Head of caudate nucleus (tissue), 42 donors: ENCODE results near the gene CPEB2.
A peak's percentile ranks its signal among the peaks of the same experiment; 100 is the strongest.

Experiments
- DNase-seq, 42 donors: peaks; one replicate each; pipeline versions ENCODE4 v3.0.0 to v3.0.0-alpha.2; 2020 to 2021; ENCODE audit warnings: mixed read lengths in 7 of 42
- intact Hi-C: fragments of 100-400 bp; cut with DNase I; formaldehyde crosslinking; loops from one replicate; pipeline ENCODE4 v1.15.0; 2022

Gene CPEB2

DNA sequence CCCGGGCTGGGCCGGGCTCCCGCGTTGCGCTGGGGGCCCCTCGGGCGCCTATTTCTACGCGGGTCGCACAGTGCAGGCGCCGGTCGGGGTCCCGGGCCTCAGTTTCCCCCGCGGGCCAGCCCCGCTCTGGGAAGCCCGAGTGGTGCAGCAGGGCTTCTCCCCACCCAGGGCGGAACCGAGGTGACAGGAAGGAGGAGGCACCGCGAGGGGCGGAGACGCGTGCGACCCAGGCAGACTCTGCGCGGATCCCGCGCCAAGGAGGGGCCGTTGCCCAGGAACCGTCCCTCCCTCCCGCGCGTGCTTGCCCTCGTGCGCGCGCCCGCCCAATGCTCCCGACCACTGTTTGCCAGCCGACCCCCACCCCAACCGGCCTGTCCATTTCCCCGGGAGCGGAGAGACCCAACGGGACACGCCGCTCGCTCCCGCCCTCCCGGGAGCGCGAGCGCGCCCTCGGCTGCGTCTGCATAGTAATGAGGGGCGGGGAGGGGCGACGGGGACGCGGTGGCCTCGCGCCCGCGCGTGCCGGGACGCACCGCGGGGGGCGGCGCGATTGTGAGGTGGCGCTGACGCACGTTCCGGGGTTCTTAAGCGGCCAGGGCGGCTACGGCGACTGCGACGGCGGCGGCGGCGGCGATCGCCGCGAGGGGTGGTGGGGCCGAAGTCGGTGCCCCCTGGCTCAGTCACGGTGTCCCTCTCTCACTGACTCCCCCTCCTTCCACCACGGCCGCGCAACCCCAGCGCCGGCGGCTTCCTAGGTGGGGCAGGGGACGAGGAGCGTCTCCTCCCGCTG lies at the start of gene CPEB2:
Gene CPEB2, plus strand, starts transcription at position 613 of the 790 bp plus-strand sequence. CDS start 193 bp downstream, outside the sequence.
- DNase-seq, result peak; percentile 92 to 98 (median 96)
- intact Hi-C loops, result loop anchor here (2.0 to 5.0 kb wide), 2 partner anchors 147 to 160 kb away; no protein-coding TSS in a partner anchor

DNA sequence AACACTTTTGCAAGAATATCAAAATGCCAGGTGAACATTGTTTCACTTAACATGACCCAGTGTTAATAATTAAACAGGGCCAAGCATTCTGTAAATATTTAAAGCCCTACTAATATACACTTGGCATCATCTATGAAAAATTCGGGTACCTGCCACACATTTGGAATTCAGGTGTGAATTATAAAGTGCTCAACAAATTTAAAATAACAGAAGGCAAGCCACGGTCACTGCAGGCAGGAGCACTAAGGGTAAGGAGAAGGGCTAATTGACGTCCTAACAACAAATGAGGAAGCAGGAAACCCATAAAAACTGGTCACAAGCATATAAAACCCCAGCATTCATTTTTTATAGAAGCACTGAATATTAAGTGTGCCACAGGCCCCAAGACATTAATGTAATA lies 43.8 kb upstream of the CPEB2 start:
- intact Hi-C loops, result no loop called here
- no peak for DNase-seq

DNA sequence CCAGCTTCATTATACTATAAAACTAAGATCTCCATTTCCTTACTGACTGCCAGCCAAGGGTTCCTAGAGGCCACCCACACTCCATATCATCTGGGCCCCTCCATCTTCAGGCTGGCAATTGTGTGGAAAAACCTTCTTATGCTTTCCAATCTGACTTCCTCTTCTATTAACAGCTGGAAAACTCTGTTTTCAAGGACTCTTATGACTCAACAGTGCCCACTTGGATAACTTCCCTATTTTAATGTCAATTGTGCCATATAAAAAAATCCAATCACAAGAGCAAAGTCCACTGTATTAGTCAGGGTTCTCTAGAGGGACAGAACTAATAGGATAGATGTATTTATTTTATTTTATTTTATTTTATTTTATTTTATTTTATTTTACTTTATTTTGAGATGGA lies 41.0 kb upstream of the CPEB2 start:
- DNase-seq, result no peak
- intact Hi-C loops, result no loop called here

DNA sequence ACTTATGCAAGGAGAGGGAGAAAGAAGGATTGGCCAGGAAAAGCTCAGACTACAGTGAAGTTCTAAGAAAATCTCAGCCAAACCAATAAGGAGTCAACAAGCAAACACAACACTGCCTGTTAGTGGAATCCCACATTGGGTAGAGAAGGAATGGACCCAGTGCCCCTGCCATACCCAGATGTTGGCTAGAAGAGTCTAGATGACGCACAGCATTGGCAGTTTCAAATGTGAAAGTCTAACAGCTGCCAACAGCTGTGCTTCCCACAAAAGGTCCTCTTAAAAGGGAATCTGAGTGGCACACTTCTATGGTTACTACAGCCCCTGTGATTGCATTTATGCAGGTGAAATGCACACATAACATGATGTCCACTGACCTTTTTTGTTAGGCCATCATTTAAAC lies 37.2 kb upstream of the CPEB2 start:
- no peak for DNase-seq
- intact Hi-C loops, result no loop called here

DNA sequence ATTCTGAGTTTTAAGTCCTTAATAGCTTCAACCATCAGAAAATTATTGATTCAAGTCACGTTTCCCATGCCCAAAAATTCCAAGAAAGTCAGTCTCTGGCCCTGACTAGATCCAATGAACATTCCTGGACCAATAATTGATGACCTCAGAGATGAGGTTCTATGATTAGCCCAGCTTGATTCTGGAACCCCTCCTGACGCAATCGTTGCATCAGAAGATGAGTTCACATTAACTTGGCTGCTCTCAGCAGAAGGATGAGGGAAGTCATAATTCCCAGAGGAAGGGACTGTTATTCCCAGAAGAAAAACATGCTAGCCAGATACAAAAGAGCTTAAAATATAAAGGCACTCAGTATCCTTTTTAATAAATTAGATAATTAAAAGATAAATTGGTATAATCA lies 34.3 kb upstream of the CPEB2 start:
- intact Hi-C loops, result no loop called here
- DNase-seq, result no peak

DNA sequence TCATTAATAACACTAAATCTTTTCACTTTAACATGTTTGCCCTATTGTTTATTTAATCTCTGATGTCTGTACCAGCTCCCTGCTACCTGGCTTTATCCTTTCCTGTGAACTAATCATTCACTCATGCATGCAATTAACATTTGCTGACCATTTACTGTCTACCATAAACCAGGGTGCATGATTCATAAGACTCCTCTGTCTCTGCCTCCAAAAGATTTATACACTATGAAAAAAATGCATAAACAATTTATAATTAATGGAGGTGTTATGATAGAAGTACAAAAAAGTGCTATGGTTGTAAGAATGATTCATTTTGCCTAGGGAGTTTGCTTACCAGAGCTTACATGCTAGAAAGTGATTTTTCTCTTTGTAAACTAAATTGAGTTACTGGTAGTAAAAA lies 24.5 kb upstream of the CPEB2 start:
- DNase-seq, result no peak
- intact Hi-C loops, result no loop called here

DNA sequence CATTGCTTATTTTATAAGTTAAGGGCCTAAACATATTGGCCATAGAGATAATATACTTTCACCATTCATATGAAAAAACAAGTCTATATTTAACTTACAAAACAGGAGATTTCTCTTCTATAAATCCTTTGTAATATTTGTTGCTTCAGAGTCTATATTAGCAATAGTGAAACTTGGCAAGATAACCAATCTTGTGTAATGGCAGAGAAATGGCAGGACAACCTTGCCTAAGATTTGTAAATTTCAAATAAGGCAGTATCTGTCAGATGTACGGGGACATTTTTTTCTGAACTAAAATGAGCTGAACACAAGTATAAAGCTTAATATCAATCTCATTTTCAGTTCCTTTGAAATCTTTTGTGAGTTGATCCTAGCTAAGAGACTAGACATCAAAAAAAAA lies 17.8 kb upstream of the CPEB2 start:
- DNase-seq, result no peak
- intact Hi-C loops, result no loop called here

DNA sequence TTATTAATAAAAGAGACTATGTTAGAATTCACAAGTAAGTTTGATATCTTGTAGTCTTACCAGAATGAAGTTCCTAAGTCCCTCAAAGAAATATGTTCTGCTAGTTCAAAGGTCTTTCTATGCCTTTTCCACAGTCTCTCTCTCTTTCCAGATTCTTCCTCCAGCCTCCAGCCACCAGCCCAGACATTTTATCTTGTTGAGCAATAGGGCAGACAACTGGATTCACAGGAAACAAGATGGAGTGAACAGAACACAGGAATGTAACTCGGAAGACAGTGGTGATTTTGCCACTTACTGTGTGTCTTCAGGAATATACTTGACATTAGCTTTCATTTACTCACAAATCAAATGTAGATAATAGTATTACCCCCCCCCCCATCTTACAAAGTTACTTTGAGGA lies 17.1 kb upstream of the CPEB2 start:
- no peak for DNase-seq
- intact Hi-C loops, result no loop called here

DNA sequence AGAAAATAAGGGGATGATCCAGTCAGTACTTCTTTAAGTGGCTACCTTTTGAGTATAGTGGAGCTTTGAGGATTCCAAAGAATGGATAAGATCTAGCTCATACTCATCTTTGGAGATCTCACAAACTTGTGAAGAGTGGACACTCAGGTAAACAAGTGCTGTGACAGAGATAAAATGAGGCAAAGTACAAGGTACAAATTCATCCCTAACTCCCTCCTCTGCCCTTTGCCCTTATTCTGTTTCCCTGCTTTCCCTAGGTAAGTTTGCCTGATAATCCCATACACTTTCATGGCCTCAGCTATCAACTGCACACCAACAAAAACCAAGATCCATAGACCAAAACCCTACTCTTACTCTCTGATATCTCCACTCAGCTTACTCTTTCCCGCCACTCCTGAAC lies 16.4 kb upstream of the CPEB2 start:
- DNase-seq, result no peak
- intact Hi-C loops, result no loop called here

DNA sequence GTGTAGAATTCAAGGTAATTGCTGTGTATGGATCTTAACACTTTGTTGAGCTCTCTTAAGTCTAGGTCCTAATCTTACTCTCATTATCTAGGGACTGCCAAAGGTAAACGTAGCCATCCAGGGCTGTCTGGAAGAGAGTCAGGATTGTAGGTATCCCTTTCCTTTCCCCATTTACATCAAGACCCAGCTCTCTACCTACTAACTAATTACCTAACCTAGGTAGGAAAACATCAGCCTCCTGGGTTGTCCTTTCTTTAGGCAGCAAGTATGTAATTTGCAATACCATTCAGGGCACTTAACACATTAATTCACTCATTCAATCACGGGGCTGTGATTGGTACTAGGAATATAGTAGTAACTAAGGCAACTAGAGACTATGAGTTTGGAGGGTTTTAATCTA lies 15.2 kb upstream of the CPEB2 start:
- DNase-seq, result no peak
- intact Hi-C loops, result no loop called here

DNA sequence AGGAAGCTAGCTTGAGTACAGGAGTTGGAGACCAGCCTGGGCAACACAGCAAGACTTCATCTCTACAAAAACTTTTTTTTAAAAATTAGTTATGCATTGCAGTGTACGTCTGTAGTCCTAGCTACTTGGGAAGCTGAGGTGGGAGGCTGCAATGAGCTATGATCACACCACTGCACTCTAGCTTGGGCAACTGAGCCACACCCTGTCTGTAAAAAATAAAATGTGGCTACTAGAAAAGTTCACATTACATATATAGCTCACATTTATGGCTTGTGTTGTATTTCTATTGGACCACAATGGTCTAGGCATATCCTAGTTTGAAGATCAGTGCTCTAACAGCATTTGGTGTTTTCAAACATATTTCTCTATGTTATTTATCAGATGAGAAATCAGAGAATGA lies 11.8 kb upstream of the CPEB2 start:
- intact Hi-C loops, result no loop called here
- no peak for DNase-seq

DNA sequence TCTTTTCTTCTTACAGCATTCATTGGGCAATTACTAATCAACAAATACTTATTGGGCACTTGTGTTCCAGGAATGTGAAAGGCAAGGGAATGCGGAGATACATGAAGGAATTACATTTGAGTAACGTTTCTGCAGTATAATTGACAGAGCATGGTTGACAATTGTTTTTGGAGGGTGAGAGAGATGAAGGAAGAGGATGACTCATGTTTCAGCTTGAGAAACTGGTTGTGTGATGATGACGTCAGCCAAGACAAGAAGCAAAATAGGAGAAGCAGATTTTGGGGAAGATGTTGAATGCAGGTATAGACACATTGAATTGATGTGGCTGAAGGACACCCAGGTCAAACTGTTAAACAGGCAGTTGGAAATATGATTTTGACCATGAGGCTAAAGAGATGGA lies 8.0 kb upstream of the CPEB2 start:
- DNase-seq, result peak in 8 of 42 donors; percentile 8 to 71 (median 31)
- intact Hi-C loops, result no loop called here

DNA sequence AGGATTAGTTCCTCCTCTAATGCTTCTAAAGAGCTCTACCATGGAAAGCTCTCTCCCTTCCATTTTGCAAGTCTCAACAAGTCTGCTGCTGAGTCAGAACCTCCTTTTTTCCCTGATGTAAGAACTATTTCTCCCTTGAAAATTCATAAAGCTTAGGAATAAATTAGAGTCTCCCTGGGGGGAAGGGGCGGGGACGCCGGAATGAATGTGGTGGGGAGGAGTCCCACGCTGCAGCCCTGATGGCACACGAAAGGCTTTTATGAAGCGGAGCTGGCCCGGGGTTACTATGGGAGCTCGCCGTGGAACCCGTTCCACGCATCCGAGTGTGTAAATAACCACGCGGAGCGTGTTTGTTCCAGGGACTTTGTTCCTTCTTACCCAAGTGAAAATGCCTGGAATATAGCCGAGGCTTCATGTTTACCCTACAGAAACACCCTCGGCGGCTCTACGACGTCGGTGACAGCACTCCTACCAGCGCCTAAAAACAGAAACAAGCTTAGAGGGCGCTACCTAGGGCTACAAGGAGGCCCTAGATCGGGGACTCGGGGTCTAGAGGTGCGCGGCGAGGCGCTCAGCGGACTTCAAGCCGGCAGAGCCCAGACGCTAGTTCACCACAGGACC lies 923 bp upstream of the CPEB2 start:
- intact Hi-C loops, result loop anchor here (5.0 kb wide), 1 partner anchor 161 kb away; no protein-coding TSS in a partner anchor
- peak; percentile 70 to 96 (median 86) for DNase-seq

DNA sequence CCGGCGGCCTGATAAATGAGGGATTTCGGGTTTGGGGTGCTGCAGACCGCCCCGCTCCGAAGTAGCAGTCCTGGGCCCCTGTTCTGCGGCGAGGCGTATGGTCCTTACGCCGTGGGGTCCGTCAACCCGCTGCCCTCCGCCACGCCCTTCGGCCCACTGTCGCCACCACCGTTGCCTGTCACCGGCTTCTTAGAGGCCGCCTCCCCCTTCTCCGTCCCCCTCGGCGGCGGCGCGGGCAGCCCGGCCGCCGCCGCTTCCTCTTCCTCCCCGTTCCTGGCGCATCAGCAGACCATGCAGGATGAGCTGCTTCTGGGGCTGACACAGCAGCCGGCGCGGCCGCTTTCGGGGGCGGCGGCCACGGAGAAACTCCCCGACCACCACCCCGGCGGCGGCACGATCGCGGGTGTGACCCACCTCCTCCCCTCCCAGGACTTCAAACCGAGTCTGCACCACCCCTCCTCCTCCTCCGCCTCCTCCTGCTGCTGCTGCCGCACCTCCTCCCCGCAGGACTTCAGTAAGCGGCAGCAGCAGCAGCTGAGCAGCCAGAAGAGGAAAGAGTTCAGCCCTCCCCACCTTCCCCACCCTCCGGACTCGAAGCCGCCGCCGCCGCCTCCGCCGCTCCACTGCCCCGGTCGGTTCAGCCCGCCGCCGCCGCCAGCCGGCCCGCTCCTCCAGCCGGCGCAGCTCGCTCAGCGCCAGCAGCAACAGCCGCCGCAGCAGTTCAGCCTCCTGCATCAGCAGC lies 549 bp downstream of the CPEB2 start:
- DNase-seq, result peak; percentile 53 to 91 (median 81)
- intact Hi-C loops, result loop anchor here (2.0 to 5.0 kb wide), 2 partner anchors 146 to 159 kb away; no protein-coding TSS in a partner anchor

DNA sequence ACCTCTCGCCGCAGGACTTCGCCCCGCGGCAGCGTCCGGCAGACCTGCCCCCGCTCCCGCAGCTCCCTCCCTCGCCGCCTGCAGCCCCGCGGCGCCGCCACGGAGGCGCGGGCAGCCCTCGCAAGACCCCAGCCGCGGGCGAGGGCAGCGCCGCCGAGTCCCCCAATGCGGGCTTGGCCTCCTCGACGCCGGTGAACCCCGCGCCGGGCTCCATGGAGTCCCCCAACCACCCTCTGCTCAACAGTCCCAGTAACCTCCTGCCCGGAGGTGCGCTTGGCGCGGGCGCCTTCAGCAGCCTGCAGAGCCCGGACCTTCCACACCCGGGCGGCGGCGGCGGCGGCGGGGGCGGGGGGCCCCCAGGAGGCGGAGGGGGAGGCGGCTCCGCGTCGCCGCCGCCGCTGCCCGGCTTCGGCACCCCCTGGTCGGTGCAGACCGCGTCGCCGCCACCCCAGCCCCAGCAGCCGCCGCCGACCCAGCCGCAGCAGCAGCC lies 1.2 kb downstream of the CPEB2 start:
- peak in 39 of 42 donors; percentile 18 to 76 (median 56) for DNase-seq
- intact Hi-C loops, result loop anchor here (2.0 to 5.0 kb wide), 2 partner anchors 145 to 159 kb away; no protein-coding TSS in a partner anchor

DNA sequence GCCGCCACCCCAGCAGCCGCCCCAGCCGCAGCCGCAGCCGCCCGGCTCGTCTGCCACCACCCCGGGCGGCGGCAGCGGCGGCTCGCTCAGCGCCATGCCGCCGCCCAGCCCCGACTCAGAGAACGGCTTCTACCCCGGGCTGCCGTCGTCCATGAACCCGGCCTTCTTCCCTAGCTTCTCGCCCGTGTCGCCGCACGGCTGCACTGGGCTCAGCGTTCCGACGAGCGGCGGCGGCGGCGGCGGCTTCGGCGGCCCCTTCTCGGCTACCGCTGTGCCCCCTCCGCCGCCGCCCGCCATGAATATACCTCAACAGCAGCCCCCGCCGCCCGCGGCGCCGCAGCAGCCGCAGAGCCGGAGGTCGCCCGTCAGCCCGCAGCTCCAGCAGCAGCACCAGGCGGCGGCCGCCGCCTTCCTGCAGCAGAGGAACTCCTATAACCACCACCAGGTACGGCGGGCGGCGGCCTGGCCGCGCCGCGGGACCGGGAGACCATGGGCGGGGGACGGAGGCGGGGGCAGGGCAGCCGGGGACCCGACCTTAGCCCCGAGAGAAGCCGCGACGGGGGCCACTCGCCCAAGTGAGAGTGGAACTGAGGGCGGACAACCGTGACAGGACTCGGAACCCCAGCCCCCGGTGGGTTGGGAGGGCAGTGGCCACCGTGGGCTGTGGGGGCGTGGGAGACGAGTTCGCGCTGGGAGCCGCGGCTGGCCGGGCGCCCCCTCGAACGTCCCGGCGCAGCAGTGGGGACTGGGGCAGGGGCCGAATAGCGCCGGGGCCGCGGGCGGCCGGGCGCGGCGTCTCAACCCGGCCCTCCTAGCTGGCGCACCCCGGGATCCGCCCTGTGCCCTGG lies 1.8 kb downstream of the CPEB2 start:
- peak in 38 of 42 donors; percentile 28 to 78 (median 48) for DNase-seq
- intact Hi-C loops, result loop anchor here (2.0 to 5.0 kb wide), 2 partner anchors 145 to 158 kb away; no protein-coding TSS in a partner anchor

DNA sequence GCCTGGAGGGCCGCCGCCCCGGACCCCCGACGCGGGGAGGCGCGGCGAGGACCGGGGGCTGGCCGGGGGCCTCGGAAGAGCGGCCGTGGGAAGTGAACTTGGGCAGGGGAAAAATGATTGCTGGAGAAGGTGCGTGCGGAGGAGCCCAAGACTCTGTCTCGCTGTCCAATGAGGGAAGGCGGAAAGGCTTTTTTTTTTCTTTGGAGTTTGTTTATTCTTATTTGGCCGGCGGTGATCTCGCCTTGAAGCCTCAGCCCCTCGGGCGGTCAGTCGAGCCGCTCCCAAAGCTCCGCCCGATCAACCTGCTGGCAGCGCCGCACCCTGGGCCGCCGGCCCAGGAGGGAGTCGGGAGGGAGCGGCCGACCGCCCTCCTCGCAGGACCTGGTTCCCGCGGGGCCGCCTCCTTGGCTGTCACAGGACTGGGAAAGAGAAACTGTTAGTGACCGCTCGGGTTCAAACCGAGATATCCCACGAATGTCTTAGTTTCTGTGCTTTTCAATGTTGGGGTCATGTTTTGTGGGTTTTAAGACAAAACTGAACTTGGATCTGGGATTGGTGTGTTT lies 2.5 kb downstream of the CPEB2 start:
- intact Hi-C loops, result loop anchor here (5.0 kb wide), 1 partner anchor 157 kb away; no protein-coding TSS in a partner anchor
- DNase-seq, result peak; percentile 35 to 88 (median 74)

DNA sequence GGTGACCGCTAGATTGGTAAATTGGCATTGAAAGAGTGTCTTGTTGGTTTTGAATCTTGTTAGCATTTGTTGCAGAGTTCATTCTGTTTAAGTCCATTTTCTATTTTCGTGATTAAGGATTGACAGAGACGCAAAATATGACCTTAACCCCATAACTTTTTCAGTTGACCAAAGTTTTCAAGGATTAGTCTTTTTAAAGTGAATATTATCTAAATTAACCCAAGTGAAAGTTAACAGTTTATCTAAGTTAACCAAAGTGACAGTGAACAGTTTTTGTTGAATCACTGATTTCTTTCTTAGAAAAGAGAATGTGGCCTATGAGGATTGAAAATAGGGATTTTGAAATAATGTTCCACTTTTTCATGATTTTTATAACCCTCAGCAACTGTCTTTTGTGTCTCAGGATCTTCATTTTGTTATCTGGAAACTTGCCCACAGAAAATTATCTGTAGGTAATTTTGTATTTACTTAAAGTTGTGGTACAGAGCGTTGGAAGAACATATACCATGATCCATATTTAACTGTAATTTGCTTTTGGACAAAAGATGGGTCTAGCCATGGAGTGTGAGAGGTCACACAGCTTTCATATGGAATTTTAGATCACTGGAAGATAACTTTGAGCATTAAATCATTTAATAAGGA lies 3.3 kb downstream of the CPEB2 start:
- intact Hi-C loops, result no loop called here
- no peak for DNase-seq
